Glutamatergic neuron (in vitro differentiated cells): ENCODE data around the gene TSSC4. TPM values are rescaled to one million over a fixed set of nuclear protein-coding genes. Genes with fewer than 3 reads are reported as not detected.

ENCODE experiments used
- DNase-seq: peaks from one replicate; pipeline ENCODE4 v3.0.0; 2022
- H3K27ac Mint-ChIP-seq: one replicate; pipeline ENCODE4 v1.8.0; 2020; ENCODE audit warnings: mild to moderate bottlenecking, mixed read lengths, inconsistent platforms; ENCODE audit not compliant: unreplicated experiment
- H3K27me3 Mint-ChIP-seq: one replicate; pipeline ENCODE4 v1.8.0; 2020; ENCODE audit warnings: mild to moderate bottlenecking, moderate library complexity, mixed read lengths, inconsistent platforms; ENCODE audit not compliant: unreplicated experiment
- H3K36me3 Mint-ChIP-seq: one replicate; pipeline ENCODE4 v1.8.0; 2020; ENCODE audit warnings: mild to moderate bottlenecking, mixed read lengths, inconsistent platforms; ENCODE audit not compliant: unreplicated experiment
- H3K4me1 Mint-ChIP-seq: one replicate; pipeline ENCODE4 v1.8.0; 2020; ENCODE audit warnings: mild to moderate bottlenecking, low read depth, mixed read lengths, inconsistent platforms; ENCODE audit not compliant: unreplicated experiment
- H3K4me3 Mint-ChIP-seq: one replicate; pipeline ENCODE4 v1.8.0; 2020; ENCODE audit warnings: mild to moderate bottlenecking, mixed read lengths, inconsistent platforms; ENCODE audit not compliant: unreplicated experiment
- H3K9me3 Mint-ChIP-seq: one replicate; pipeline ENCODE4 v1.8.0; 2020; ENCODE audit warnings: mild to moderate bottlenecking, moderate library complexity, mixed read lengths, inconsistent platforms; ENCODE audit not compliant: unreplicated experiment
- total RNA-seq: library from RNA; stranded (reverse); fragmentation: NEBNext Ultra II Directional; extraction: Animal tissue kit (Norgen Biotek cat#: 25700); gene quantifications from one replicate; pipeline ENCODE4 v1.2.1, GENCODE V29; 2021; ENCODE audit not compliant: unreplicated experiment
- TF ChIP-seq, protein P1 (sequence below): fragments of 200-600 bp; sonication (generic); IDR thresholded peaks from one replicate; pipeline ENCODE4 v1.5.0; 2021; ENCODE audit not compliant: partially characterized antibody, unreplicated experiment

TSSC4 gene
- total RNA-seq, 1 donor from 2014 or later, result 49.7 TPM

DNA sequence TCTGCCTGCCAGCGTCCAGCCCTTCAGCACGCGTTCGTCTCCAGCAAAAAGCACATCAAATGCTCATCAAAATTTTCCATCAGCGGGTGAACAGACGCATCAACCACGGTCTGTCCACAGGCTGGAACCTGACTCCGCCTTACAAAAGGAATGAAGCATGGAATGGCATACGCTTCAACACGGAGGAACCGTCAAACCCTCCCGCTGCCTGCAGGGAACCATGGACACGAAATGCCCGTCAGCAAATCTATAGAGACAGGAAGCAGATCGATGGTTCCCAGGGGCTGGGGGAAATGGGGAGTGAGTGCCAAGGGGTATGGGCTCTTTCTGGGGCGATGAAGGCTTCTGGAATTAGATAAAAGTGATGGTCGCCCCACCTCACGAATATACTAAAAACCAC lies 16.2 kb downstream of the TSSC4 start:
- Mint-ChIP-seq H3K4me3 (no peak overlapping the region), H3K4me1 (no peaks in the 10 kb centered on the region), H3K27me3 (peaks cover 2% of the 10 kb centered on the region), H3K9me3 (peaks cover 3% of the 10 kb centered on the region), H3K27ac (no peak overlapping the region), H3K36me3 (no peaks in the 10 kb centered on the region)
- DNase-seq, result no peak
- TF ChIP-seq, protein P1, sequence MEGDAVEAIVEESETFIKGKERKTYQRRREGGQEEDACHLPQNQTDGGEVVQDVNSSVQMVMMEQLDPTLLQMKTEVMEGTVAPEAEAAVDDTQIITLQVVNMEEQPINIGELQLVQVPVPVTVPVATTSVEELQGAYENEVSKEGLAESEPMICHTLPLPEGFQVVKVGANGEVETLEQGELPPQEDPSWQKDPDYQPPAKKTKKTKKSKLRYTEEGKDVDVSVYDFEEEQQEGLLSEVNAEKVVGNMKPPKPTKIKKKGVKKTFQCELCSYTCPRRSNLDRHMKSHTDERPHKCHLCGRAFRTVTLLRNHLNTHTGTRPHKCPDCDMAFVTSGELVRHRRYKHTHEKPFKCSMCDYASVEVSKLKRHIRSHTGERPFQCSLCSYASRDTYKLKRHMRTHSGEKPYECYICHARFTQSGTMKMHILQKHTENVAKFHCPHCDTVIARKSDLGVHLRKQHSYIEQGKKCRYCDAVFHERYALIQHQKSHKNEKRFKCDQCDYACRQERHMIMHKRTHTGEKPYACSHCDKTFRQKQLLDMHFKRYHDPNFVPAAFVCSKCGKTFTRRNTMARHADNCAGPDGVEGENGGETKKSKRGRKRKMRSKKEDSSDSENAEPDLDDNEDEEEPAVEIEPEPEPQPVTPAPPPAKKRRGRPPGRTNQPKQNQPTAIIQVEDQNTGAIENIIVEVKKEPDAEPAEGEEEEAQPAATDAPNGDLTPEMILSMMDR, result no peak

DNA sequence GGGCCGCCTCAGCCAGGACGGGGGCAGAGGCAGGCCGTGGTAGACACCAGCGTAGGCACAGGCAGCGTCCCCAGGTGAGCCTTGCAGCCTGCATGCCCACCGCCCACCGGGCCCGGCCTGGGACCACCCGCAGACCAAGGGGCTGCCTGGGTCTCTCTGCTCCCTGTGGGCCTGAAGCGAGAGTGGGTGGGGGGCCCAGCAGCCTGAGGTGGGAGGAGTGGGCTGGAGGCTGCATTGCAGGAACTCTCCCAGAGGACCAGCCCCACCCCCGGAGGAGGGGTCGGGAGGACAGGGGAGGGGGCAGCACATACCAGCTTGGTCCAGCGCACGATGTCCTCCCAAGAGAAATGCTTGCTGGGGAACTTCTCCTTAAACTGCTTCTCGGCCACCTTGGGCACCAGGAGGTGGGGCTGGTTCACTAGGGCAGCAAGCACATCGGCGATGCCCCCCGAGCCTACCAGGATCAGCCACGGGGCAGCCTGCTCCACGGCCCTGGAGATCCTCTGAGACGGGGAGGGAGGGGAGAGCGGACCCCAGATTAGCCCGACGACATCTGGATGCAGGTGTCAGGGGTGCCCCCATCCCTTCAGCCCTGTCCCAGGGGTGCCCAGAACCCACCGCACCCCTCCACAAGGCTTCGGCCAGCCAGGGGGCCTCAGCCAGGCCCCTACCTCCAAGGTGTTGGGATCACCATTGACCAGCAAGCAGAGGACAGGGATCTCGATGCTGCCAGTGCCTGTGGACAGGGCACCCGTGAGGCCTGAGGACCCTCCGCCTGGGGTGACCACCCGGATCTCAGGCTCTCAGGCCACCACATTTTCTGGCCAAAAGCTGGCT lies 17.5 kb downstream of the TSSC4 start:
- H3K36me3 Mint-ChIP-seq, result no peaks in the 10 kb centered on the region
- TF ChIP-seq, protein P1, result no peak
- H3K27ac Mint-ChIP-seq, result no peak overlapping the region
- no peak overlapping the region for H3K4me3 Mint-ChIP-seq
- peaks cover 2% of the 10 kb centered on the region for H3K27me3 Mint-ChIP-seq
- no peak for DNase-seq
- no peaks in the 10 kb centered on the region for H3K4me1 Mint-ChIP-seq
- H3K9me3 Mint-ChIP-seq, result peaks cover 3% of the 10 kb centered on the region

DNA sequence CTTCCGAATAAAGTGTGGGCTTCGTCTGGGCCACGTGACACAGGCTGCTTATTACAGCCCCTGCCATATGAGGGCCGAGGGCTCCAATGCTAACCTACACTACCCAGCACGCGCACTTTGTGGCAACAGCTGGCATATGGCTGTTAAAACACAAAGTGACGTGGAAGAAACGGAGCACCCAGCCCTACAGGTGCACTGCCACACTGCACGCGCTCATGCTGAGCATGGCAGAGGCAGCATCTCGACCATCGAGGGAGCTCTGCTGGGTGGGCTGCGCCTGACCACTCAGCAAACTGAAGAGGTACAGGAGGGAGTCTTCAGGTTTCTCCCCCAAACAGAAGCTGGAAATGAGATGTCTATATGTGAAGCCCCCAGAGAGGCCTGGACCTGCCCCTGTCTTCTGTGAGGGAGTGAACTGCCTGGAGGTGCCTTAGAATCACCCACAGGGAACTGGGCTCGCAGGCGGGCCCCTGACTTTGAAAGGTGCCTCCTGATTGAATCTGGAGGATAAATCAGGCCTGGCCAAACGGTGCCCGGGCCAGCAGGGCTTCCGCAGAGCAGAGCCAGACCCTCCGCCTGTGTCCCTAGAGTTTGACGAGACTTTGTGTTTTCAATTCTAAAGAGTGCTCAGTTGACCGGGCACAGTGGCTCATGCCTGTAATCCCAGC lies 18.3 kb downstream of the TSSC4 start:
- H3K4me3 Mint-ChIP-seq, result no peak overlapping the region
- H3K9me3 Mint-ChIP-seq, result peaks cover 3% of the 10 kb centered on the region
- H3K27ac Mint-ChIP-seq, result no peak overlapping the region
- peaks cover 2% of the 10 kb centered on the region for H3K27me3 Mint-ChIP-seq
- H3K36me3 Mint-ChIP-seq, result no peaks in the 10 kb centered on the region
- no peak for DNase-seq
- H3K4me1 Mint-ChIP-seq, result no peaks in the 10 kb centered on the region
- TF ChIP-seq, protein P1, result no peak

DNA sequence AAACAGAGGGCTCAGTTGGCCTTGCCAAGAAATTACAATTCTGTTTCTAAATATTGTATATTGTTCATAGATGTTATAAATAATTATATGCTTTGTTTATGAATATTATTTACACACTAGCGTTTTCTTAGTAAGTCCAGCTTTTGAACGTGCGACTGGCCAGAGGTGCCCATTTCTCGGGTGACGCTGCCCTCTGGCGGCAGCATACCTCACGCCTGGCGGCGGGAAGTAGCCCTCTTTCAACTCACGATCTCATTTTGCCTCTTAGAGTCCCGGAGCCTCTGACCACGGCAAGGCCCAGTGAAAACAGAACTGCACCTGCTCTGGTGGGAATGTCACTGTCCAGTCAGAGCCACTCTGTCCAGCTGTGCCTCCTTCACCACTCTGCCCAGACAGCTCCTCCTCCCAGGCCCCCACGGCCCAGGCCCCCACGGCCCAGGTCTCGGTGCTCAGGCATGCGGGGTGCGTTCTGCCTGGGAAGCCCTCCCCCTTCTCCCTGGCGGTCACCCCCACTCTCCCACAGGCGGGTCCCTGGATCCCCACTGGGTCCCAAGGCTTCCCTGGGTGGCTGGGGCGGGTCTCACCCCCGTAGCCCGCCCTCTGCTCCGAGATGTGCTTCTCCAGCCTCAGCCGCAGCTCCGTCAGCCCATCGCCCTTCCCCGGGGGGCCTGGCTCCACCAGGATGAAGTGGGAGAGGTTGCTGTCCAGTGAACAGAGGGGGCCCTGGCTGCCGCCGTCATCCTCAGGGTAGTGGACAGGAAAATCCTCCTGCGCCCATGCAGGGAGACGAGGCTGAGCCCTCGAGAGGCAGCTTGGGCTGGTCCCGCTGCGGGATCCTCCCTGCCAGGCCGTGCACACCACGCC lies 19.3 kb downstream of the TSSC4 start:
- Mint-ChIP-seq H3K27ac (no peak overlapping the region), H3K36me3 (no peaks in the 10 kb centered on the region), H3K27me3 (peaks cover 2% of the 10 kb centered on the region), H3K9me3 (peaks cover 5% of the 10 kb centered on the region), H3K4me3 (no peak overlapping the region), H3K4me1 (no peaks in the 10 kb centered on the region)
- DNase-seq, result peak; percentile 87
- TF ChIP-seq, protein P1, result peak; percentile 74
